SK-N-SH treated with all-trans-retinoic acid at 6 μM for 48 hours (cell line): Measurements from ENCODE around the gene SEMA5A.
A peak's percentile ranks its signal among the peaks of the same experiment; 100 is the strongest.

Experiments used
- ATAC-seq: fragments of 200-7000 bp; cut with Tn5 transposase; 3 replicates; pipeline ENCODE4 v1.9.1; 2020; ENCODE audit warnings: mild to moderate bottlenecking, moderate library complexity
- ARNTL ChIP-seq: fragments of 450-650 bp; formaldehyde crosslinking; IDR thresholded peaks from 2 replicates; pipeline ENCODE4 v1.5.0; 2020; ENCODE audit warnings: low read depth, mild to moderate bottlenecking, moderate library complexity, borderline replicate concordance
- BACH2 ChIP-seq: fragments of 250-450 bp; sonication (Bioruptor Pico); IDR thresholded peaks from 2 replicates; pipeline ENCODE4 v1.9.0; 2021; ENCODE audit warnings: mild to moderate bottlenecking, borderline replicate concordance
- CSDC2 ChIP-seq: fragments of 250-450 bp; sonication (Bioruptor Pico); IDR thresholded peaks from 2 replicates; pipeline ENCODE4 v1.5.0; 2020; ENCODE audit warnings: mild to moderate bottlenecking, moderate library complexity
- ESRRG ChIP-seq: fragments of 250-450 bp; sonication (Bioruptor Pico); IDR thresholded peaks from 2 replicates; pipeline ENCODE4 v1.6.1; 2021; ENCODE audit warnings: mild to moderate bottlenecking
- GLIS3 ChIP-seq: fragments of 250-450 bp; sonication (Bioruptor Pico); IDR thresholded peaks from 2 replicates; pipeline ENCODE4 v1.5.0; 2020; ENCODE audit warnings: mild to moderate bottlenecking, moderate library complexity
- ISL1 ChIP-seq: fragments of 250-450 bp; sonication (Bioruptor Pico); IDR thresholded peaks from 2 replicates; pipeline ENCODE4 v2.1.2; 2022; ENCODE audit warnings: mild to moderate bottlenecking, moderate library complexity
- OSR1 ChIP-seq: fragments of 250-450 bp; sonication (Bioruptor Pico); IDR thresholded peaks from 2 replicates; pipeline ENCODE4 v1.8.0; 2022; ENCODE audit warnings: moderate library complexity, mild to moderate bottlenecking, inconsistent platforms
- PATZ1 ChIP-seq: fragments of 250-450 bp; sonication (Bioruptor Pico); IDR thresholded peaks from 2 replicates; pipeline ENCODE4 v1.8.0; 2020; ENCODE audit warnings: mild to moderate bottlenecking, moderate library complexity, borderline replicate concordance
- PPARA ChIP-seq: fragments of 250-450 bp; sonication (Bioruptor Pico); IDR thresholded peaks from 2 replicates; pipeline ENCODE4 v1.5.0; 2020; ENCODE audit warnings: mild to moderate bottlenecking, borderline replicate concordance
- RARB ChIP-seq: fragments of 250-450 bp; sonication (Bioruptor Pico); IDR thresholded peaks from 2 replicates; pipeline ENCODE4 v1.8.0; 2021; ENCODE audit warnings: mild to moderate bottlenecking, moderate library complexity
- SNAI2 ChIP-seq: fragments of 250-450 bp; sonication (Bioruptor Pico); IDR thresholded peaks from 2 replicates; pipeline ENCODE4 v1.5.0; 2020; ENCODE audit warnings: mild to moderate bottlenecking, moderate library complexity
- TCF4 ChIP-seq: fragments of 250-450 bp; sonication (Bioruptor Pico); IDR thresholded peaks from 2 replicates; pipeline ENCODE4 v1.8.0; 2021; ENCODE audit warnings: mild to moderate bottlenecking, moderate library complexity, borderline replicate concordance
- TOX ChIP-seq: fragments of 250-450 bp; sonication (Bioruptor Pico); IDR thresholded peaks from 2 replicates; pipeline ENCODE4 v1.8.0; 2021; ENCODE audit warnings: mild to moderate bottlenecking, moderate library complexity, borderline replicate concordance
- ZC3H10 ChIP-seq: fragments of 250-450 bp; sonication (Bioruptor Pico); IDR thresholded peaks from 2 replicates; pipeline ENCODE4 v1.5.1; 2021; ENCODE audit warnings: mild to moderate bottlenecking, moderate library complexity
- ZFP30 ChIP-seq: fragments of 450-650 bp; formaldehyde crosslinking; IDR thresholded peaks from 2 replicates; pipeline ENCODE4 v1.5.0; 2022; ENCODE audit warnings: mild to moderate bottlenecking, moderate library complexity
- ZNF565 ChIP-seq: fragments of 450-650 bp; formaldehyde crosslinking; conservative IDR thresholded peaks from 2 replicates; pipeline ENCODE4 v1.5.0; 2020; ENCODE audit warnings: low read depth, mild to moderate bottlenecking, moderate library complexity
- ZNF8 ChIP-seq: fragments of 450-650 bp; formaldehyde crosslinking; IDR thresholded peaks from 2 replicates; pipeline ENCODE4 v1.5.0; 2020; ENCODE audit warnings: mild to moderate bottlenecking, moderate library complexity
- TF ChIP-seq, protein P1 (sequence below): fragments of 250-450 bp; sonication (Bioruptor Pico); IDR thresholded peaks from 2 replicates; pipeline ENCODE4 v1.5.1; 2021; ENCODE audit warnings: mild to moderate bottlenecking, moderate library complexity
- TF ChIP-seq, protein P2 (sequence below): fragments of 250-450 bp; sonication (Bioruptor Pico); IDR thresholded peaks from 2 replicates; pipeline ENCODE4 v1.5.0; 2020; ENCODE audit warnings: mild to moderate bottlenecking, moderate library complexity
- TF ChIP-seq, protein P3 (sequence below): fragments of 250-450 bp; sonication (Bioruptor Pico); IDR thresholded peaks from 2 replicates; pipeline ENCODE4 v1.5.1; 2020; ENCODE audit warnings: low read depth, mild to moderate bottlenecking, moderate library complexity
- TF ChIP-seq, protein P4 (sequence below): fragments of 250-450 bp; sonication (Bioruptor Pico); IDR thresholded peaks from 2 replicates; pipeline ENCODE4 v1.8.0; 2021; ENCODE audit warnings: low read depth, mild to moderate bottlenecking, moderate library complexity, borderline replicate concordance

Gene SEMA5A

DNA sequence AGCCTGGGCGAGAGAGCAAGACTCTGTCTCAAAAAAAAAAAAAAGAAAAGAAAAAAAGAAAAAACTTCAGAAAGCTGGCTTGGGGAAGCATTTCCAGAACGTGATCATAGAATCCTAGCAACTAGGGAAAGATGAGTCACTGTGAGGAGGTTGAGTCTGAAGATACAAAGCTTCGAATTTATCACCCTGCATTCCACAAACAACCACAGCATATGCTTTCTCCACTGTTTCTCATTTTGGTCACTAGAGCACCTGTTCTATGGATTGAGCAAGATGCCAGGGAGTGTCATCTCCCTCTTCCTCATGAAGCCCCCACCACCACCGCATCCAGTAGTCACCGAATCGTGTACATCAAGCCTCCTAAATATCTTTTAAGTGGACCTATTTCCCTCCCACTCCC is 37.9 kb downstream of the SEMA5A start:
- ATAC-seq: peak; percentile 81
- TF ChIP-seq, protein P1, sequence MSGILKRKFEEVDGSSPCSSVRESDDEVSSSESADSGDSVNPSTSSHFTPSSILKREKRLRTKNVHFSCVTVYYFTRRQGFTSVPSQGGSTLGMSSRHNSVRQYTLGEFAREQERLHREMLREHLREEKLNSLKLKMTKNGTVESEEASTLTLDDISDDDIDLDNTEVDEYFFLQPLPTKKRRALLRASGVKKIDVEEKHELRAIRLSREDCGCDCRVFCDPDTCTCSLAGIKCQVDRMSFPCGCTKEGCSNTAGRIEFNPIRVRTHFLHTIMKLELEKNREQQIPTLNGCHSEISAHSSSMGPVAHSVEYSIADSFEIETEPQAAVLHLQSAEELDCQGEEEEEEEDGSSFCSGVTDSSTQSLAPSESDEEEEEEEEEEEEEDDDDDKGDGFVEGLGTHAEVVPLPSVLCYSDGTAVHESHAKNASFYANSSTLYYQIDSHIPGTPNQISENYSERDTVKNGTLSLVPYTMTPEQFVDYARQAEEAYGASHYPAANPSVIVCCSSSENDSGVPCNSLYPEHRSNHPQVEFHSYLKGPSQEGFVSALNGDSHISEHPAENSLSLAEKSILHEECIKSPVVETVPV (CRISPR knock-in tag): no peak
- no peak for TF ChIP-seq ZC3H10 (CRISPR knock-in tag)
- no peak for TF ChIP-seq BACH2 (CRISPR knock-in tag)
- TF ChIP-seq TCF4 (CRISPR knock-in tag): no peak
- TF ChIP-seq OSR1 (CRISPR knock-in tag): no peak
- no peak for TF ChIP-seq ISL1 (CRISPR knock-in tag)
- TF ChIP-seq ARNTL (CRISPR knock-in tag): no peak
- no peak for TF ChIP-seq PPARA
- no peak for TF ChIP-seq SNAI2 (CRISPR knock-in tag)
- TF ChIP-seq, protein P2, sequence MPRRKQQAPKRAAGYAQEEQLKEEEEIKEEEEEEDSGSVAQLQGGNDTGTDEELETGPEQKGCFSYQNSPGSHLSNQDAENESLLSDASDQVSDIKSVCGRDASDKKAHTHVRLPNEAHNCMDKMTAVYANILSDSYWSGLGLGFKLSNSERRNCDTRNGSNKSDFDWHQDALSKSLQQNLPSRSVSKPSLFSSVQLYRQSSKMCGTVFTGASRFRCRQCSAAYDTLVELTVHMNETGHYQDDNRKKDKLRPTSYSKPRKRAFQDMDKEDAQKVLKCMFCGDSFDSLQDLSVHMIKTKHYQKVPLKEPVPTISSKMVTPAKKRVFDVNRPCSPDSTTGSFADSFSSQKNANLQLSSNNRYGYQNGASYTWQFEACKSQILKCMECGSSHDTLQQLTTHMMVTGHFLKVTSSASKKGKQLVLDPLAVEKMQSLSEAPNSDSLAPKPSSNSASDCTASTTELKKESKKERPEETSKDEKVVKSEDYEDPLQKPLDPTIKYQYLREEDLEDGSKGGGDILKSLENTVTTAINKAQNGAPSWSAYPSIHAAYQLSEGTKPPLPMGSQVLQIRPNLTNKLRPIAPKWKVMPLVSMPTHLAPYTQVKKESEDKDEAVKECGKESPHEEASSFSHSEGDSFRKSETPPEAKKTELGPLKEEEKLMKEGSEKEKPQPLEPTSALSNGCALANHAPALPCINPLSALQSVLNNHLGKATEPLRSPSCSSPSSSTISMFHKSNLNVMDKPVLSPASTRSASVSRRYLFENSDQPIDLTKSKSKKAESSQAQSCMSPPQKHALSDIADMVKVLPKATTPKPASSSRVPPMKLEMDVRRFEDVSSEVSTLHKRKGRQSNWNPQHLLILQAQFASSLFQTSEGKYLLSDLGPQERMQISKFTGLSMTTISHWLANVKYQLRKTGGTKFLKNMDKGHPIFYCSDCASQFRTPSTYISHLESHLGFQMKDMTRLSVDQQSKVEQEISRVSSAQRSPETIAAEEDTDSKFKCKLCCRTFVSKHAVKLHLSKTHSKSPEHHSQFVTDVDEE (CRISPR knock-in tag): no peak
- no peak for TF ChIP-seq CSDC2 (CRISPR knock-in tag)
- TF ChIP-seq ESRRG (CRISPR knock-in tag): no peak

DNA sequence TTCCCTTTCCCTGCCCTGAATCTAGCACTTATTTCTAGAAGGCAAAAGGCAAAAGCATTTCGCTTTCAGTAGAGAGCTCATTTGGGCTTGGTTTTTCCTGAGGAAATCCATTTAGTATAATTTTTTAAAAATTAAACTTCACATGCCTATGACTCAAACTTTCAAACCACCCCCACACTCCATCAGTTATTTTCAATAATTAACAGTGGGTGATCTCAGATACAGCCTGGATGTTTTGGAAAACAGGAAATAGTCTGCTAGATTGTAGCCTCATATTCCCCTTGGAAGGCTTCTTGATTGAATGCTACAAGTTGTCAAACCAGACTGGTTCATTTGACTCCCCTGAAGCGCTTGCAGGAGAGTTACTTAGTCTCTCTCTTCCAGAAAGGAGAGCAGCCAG is 40.6 kb downstream of the SEMA5A start:
- TF ChIP-seq GLIS3 (CRISPR knock-in tag) (no peak), BACH2 (CRISPR knock-in tag) (no peak), RARB (CRISPR knock-in tag) (no peak), ZNF8 (CRISPR knock-in tag) (no peak), SNAI2 (CRISPR knock-in tag) (no peak), OSR1 (CRISPR knock-in tag) (no peak), ARNTL (CRISPR knock-in tag) (no peak), ESRRG (CRISPR knock-in tag) (no peak), ZNF565 (CRISPR knock-in tag) (no peak), TOX (no peak), ISL1 (CRISPR knock-in tag) (no peak), PATZ1 (CRISPR knock-in tag) (no peak), ZFP30 (no peak)
- TF ChIP-seq, protein P3, sequence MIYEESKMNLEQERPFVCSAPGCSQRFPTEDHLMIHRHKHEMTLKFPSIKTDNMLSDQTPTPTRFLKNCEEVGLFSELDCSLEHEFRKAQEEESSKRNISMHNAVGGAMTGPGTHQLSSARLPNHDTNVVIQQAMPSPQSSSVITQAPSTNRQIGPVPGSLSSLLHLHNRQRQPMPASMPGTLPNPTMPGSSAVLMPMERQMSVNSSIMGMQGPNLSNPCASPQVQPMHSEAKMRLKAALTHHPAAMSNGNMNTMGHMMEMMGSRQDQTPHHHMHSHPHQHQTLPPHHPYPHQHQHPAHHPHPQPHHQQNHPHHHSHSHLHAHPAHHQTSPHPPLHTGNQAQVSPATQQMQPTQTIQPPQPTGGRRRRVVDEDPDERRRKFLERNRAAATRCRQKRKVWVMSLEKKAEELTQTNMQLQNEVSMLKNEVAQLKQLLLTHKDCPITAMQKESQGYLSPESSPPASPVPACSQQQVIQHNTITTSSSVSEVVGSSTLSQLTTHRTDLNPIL: no peak
- TF ChIP-seq, protein P4, sequence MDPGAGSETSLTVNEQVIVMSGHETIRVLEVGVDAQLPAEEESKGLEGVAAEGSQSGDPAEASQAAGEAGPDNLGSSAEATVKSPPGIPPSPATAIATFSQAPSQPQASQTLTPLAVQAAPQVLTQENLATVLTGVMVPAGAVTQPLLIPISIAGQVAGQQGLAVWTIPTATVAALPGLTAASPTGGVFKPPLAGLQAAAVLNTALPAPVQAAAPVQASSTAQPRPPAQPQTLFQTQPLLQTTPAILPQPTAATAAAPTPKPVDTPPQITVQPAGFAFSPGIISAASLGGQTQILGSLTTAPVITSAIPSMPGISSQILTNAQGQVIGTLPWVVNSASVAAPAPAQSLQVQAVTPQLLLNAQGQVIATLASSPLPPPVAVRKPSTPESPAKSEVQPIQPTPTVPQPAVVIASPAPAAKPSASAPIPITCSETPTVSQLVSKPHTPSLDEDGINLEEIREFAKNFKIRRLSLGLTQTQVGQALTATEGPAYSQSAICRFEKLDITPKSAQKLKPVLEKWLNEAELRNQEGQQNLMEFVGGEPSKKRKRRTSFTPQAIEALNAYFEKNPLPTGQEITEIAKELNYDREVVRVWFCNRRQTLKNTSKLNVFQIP: no peak
- TF ChIP-seq, protein P1 (CRISPR knock-in tag): no peak
- ATAC-seq: peak; percentile 31; the same call in 2 of the 3 replicates
